DOHH2 (cell line): Measurements from ENCODE around the gene RRBP1.

ENCODE experiments used
- H3F3A ChIP-seq: fragments of 200-600 bp; sonication (generic), shearing (Covaris generic); 2 replicates; pipeline ENCODE4 v1.6.0; 2016; ENCODE audit warnings: antibody characterized with exemption, mild to moderate bottlenecking; ENCODE audit not compliant: control insufficient read depth, insufficient read depth
- H3K27ac ChIP-seq: fragments of 200-600 bp; sonication (generic); 2 replicates; pipeline ENCODE4 v1.5.1; 2014; ENCODE audit warnings: low read depth, mild to moderate bottlenecking, low read length, moderate library complexity
- H3K27me3 ChIP-seq: fragments of 200-600 bp; sonication (generic); 2 replicates; pipeline ENCODE4 v1.6.1; 2014; ENCODE audit warnings: mild to moderate bottlenecking, low read length, mixed read lengths; ENCODE audit not compliant: control insufficient read depth
- H3K36me3 ChIP-seq: fragments of 200-600 bp; sonication (generic); 2 replicates; pipeline ENCODE4 v1.6.1; 2014; ENCODE audit warnings: mild to moderate bottlenecking, low read length, moderate library complexity, mixed read lengths; ENCODE audit not compliant: control insufficient read depth
- H3K4me1 ChIP-seq: fragments of 200-600 bp; sonication (generic); 2 replicates; pipeline ENCODE4 v1.6.1; 2014; ENCODE audit warnings: mild to moderate bottlenecking, low read length, mixed read lengths; ENCODE audit not compliant: control insufficient read depth
- H3K4me2 ChIP-seq: fragments of 200-600 bp; sonication (generic); 2 replicates; pipeline ENCODE4 v1.6.0; 2014; ENCODE audit warnings: mild to moderate bottlenecking, low read length, moderate library complexity
- H3K4me3 ChIP-seq: fragments of 200-600 bp; sonication (generic); 2 replicates; pipeline ENCODE4 v1.5.1; 2014; ENCODE audit warnings: mild to moderate bottlenecking, low read length, mixed read lengths
- H3K79me2 ChIP-seq: fragments of 200-600 bp; sonication (generic); 2 replicates; pipeline ENCODE4 v1.6.1; 2014; ENCODE audit warnings: mild to moderate bottlenecking, low read length, mixed read lengths; ENCODE audit not compliant: control insufficient read depth
- H3K9me2 ChIP-seq: fragments of 200-600 bp; sonication (generic); replicated peaks from 2 replicates; pipeline ENCODE4 v1.6.1; 2014; ENCODE audit warnings: mild to moderate bottlenecking, low read length, mixed read lengths; ENCODE audit not compliant: control insufficient read depth
- H3K9me3 ChIP-seq: fragments of 200-600 bp; sonication (generic); 2 replicates; pipeline ENCODE4 v1.6.1; 2014; ENCODE audit warnings: antibody characterized with exemption, low read length, mixed read lengths; ENCODE audit not compliant: control insufficient read depth, insufficient read depth
- H4K20me1 ChIP-seq: fragments of 200-600 bp; sonication (generic); 2 replicates; pipeline ENCODE4 v1.6.0; 2014; ENCODE audit warnings: low read depth, mild to moderate bottlenecking, antibody characterized with exemption, low read length, moderate library complexity; ENCODE audit not compliant: control insufficient read depth, insufficient read depth
- CTCF ChIP-seq: fragments of 200-600 bp; sonication (generic); IDR thresholded peaks from one replicate; pipeline ENCODE4 v1.5.1; 2014; ENCODE audit warnings: antibody characterized with exemption, mild to moderate bottlenecking, low read depth, low read length; ENCODE audit not compliant: poor library complexity, severe bottlenecking
- EZH2phosphoT487 ChIP-seq: fragments of 200-600 bp; sonication (generic); IDR thresholded peaks from 2 replicates; pipeline ENCODE4 v1.6.1; 2017; ENCODE audit warnings: borderline replicate concordance, mild to moderate bottlenecking, antibody characterized with exemption, low read length, moderate library complexity, mixed read lengths

RRBP1 gene

GRCh38 chr20:17587148-17587547 lies 94.9 kb downstream of the RRBP1 start:
- Histone ChIP-seq H3K4me2 (no peak overlapping the region), H4K20me1 (no peaks in the 10 kb centered on the region), H3K4me3 (no peak overlapping the region), H3K9me3 (no peaks in the 10 kb centered on the region), H3K27me3 (no peaks in the 10 kb centered on the region), H3K4me1 (peaks cover 7% of the 10 kb centered on the region), H3K36me3 (no peaks in the 10 kb centered on the region), H3K27ac (no peak overlapping the region), H3K79me2 (peaks cover 4% of the 10 kb centered on the region; the same call in 1 of the 2 replicates), H3K9me2 (no peaks in the 10 kb centered on the region), H3F3A (no peaks in the 10 kb centered on the region)
- TF ChIP-seq EZH2phosphoT487 (no peak), CTCF (no peak)

GRCh38 chr20:17586250-17586649 lies 95.8 kb downstream of the RRBP1 start:
- no peaks in the 10 kb centered on the region for H3K9me3 ChIP-seq
- H4K20me1 ChIP-seq: no peaks in the 10 kb centered on the region
- H3K27ac ChIP-seq: no peak overlapping the region
- no peak overlapping the region for H3K4me2 ChIP-seq
- no peaks in the 10 kb centered on the region for H3K9me2 ChIP-seq
- H3K27me3 ChIP-seq: no peaks in the 10 kb centered on the region
- H3K4me3 ChIP-seq: no peak overlapping the region
- H3K79me2 ChIP-seq: peaks cover 4% of the 10 kb centered on the region; the same call in 1 of the 2 replicates
- TF ChIP-seq CTCF (no peak), EZH2phosphoT487 (no peak)
- H3K36me3 ChIP-seq: no peaks in the 10 kb centered on the region
- H3F3A ChIP-seq: no peaks in the 10 kb centered on the region
- H3K4me1 ChIP-seq: peaks cover 7% of the 10 kb centered on the region

- Histone ChIP-seq H3K4me1 (no peaks in the 10 kb centered on the region), H3K4me3 (no peak overlapping the region), H3K4me2 (no peak overlapping the region), H3K36me3 (no peaks in the 10 kb centered on the region), H4K20me1 (no peaks in the 10 kb centered on the region), H3K27ac (no peak overlapping the region), H3K9me2 (no peaks in the 10 kb centered on the region), H3K79me2 (peaks cover 4% of the 10 kb centered on the region; the same call in 1 of the 2 replicates), H3K27me3 (no peaks in the 10 kb centered on the region), H3K9me3 (no peaks in the 10 kb centered on the region), H3F3A (no peaks in the 10 kb centered on the region)
- TF ChIP-seq EZH2phosphoT487: no peak
- TF ChIP-seq CTCF: no peak
These were observed 97.4 kb downstream of the RRBP1 start for GRCh38 chr20:17584689-17585088.
